ENCODE measurements around the gene LYSMD4. TPM values are rescaled to one million over a fixed set of nuclear protein-coding genes. Genes with fewer than 3 reads are reported as not detected.

LYSMD4 gene
- total RNA-seq, 1 donor from 2014 or later, result not detected

DNA sequence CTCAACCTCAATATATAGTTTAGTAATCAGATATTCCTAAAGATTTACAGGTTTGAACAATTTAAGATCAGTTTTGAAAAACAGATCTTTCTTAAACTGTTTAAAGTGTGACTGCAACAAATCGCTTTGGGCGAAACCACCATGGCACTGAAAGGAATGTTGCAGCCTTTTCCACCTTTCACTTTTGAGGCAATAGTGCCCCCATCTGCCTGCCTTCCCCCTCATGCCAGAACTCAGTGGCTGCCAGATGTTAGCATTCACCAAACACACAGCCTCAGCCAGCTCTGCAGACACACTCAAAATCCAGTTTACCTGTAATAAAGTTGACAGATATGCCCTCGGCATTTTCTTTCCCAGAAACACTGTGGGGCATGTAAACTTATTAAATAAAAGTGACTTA lies 3.3 kb downstream of the LYSMD4 start:
- peaks cover 5 to 17% of the 10 kb centered on the region in 2 donors for H3K36me3 ChIP-seq
- no peaks in the 10 kb centered on the region for H3K9me3 ChIP-seq
- no peak overlapping the region for H3K27ac ChIP-seq
- peak in 1 of 2 donors; percentile 77 for DNase-seq (ENCODE audit: low spot score in 2 of 2)
- TF ChIP-seq, protein P1, sequence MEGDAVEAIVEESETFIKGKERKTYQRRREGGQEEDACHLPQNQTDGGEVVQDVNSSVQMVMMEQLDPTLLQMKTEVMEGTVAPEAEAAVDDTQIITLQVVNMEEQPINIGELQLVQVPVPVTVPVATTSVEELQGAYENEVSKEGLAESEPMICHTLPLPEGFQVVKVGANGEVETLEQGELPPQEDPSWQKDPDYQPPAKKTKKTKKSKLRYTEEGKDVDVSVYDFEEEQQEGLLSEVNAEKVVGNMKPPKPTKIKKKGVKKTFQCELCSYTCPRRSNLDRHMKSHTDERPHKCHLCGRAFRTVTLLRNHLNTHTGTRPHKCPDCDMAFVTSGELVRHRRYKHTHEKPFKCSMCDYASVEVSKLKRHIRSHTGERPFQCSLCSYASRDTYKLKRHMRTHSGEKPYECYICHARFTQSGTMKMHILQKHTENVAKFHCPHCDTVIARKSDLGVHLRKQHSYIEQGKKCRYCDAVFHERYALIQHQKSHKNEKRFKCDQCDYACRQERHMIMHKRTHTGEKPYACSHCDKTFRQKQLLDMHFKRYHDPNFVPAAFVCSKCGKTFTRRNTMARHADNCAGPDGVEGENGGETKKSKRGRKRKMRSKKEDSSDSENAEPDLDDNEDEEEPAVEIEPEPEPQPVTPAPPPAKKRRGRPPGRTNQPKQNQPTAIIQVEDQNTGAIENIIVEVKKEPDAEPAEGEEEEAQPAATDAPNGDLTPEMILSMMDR (IDR thresholded peaks at IDR 0.05), result peak in 2 of 3 experiments; percentile 46 to 67
- no peak overlapping the region for H3K4me3 ChIP-seq
- H3K27me3 ChIP-seq, result no peaks in the 10 kb centered on the region
- intact Hi-C loops (cut with DNase I), result loop anchor here (2.0 to 10.0 kb wide), 2 partner anchors 443 to 625 kb away; partner anchors contain the start of gene SYNM
- peaks cover 0 to 21% of the 10 kb centered on the region in 2 donors for H3K4me1 ChIP-seq

DNA sequence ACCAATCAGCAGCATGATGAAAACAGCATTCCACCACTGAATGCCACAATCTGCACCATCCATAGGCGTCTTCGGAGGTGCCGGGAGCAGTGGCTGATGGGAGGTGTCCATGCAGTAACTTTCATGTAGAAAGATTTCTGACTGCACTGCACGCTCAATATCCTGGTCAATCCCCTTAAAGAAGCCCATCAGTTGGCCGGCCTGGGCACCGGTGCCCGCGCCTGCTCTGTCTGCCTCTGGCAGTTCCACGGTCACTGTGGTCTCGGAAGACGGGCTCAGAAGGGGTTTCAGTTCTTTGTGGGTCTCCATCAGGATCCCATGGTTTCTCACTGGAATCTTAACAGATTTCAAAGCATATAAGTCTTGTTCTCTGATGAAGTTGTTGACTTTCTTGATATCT lies 3.9 kb downstream of the LYSMD4 start:
- intact Hi-C loops (cut with DNase I), result loop anchor here (2.0 kb wide), 1 partner anchor 443 kb away; no protein-coding TSS in a partner anchor
- TF ChIP-seq, protein P1 (IDR thresholded peaks at IDR 0.05), result no peak
- peaks cover 0 to 21% of the 10 kb centered on the region in 2 donors for H3K4me1 ChIP-seq
- peaks cover 5 to 17% of the 10 kb centered on the region in 2 donors for H3K36me3 ChIP-seq
- DNase-seq (ENCODE audit: low spot score in 2 of 2), result no peak
- no peak overlapping the region for H3K27ac ChIP-seq
- H3K27me3 ChIP-seq, result no peaks in the 10 kb centered on the region
- no peaks in the 10 kb centered on the region for H3K9me3 ChIP-seq
- H3K4me3 ChIP-seq, result no peak overlapping the region

DNA sequence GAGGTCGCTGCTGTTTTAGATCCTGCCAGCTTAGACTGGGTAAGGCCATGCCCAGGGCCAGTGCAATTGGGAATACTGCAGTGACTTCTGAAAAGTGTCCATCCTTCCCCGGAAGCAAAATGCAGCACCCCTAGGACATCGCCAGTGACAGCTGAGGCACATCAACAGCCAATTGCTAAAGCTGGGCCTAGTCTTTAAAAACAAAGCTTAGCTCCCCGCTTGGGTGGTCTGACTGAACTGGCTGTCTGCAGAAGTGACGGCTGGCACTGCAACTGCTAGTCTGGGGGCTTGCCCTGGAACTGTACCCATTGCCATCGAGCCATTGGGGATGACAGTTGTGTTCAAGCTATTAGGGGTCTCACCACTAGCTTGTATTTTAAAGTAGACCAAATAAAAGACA lies 4.3 kb downstream of the LYSMD4 start:
- TF ChIP-seq, protein P1 (IDR thresholded peaks at IDR 0.05), result no peak
- intact Hi-C loops (cut with DNase I), result loop anchor here (2.0 kb wide), 1 partner anchor 442 kb away; no protein-coding TSS in a partner anchor
- Histone ChIP-seq H3K36me3 (peaks cover 5 to 17% of the 10 kb centered on the region in 2 donors), H3K4me3 (no peak overlapping the region), H3K9me3 (no peaks in the 10 kb centered on the region), H3K27ac (no peak overlapping the region), H3K4me1 (peaks cover 0 to 21% of the 10 kb centered on the region in 2 donors), H3K27me3 (no peaks in the 10 kb centered on the region)
- no peak for DNase-seq (ENCODE audit: low spot score in 2 of 2)

DNA sequence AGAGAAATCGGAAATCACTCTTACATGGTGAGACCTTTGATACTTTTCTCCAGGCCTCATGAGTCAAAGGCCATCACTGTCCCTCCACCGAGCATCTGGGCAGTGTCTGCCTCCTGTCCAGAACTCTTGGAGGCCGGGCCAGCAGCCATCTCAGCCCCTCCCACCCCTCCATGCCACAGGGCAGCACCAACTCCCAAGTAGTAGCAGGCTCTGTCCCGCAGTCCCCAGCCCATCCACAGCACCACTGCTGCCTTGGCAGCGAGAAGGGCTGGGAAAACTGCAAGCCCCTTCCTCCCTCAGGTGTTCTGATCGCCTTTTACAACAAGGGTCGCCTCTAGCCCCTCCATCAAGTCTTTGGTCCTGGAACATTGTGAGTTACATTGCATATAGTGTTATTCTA lies 5.5 kb downstream of the LYSMD4 start:
- H3K9me3 ChIP-seq, result no peaks in the 10 kb centered on the region
- no peak for DNase-seq (ENCODE audit: low spot score in 2 of 2)
- no peak overlapping the region for H3K4me3 ChIP-seq
- TF ChIP-seq, protein P1 (IDR thresholded peaks at IDR 0.05), result no peak
- H3K36me3 ChIP-seq, result peaks cover 5 to 17% of the 10 kb centered on the region in 2 donors
- H3K27me3 ChIP-seq, result no peaks in the 10 kb centered on the region
- intact Hi-C loops (cut with DNase I), result loop anchor here (2.0 kb wide), 1 partner anchor 441 kb away; no protein-coding TSS in a partner anchor
- H3K27ac ChIP-seq, result no peak overlapping the region
- peaks cover 0 to 21% of the 10 kb centered on the region in 2 donors for H3K4me1 ChIP-seq

DNA sequence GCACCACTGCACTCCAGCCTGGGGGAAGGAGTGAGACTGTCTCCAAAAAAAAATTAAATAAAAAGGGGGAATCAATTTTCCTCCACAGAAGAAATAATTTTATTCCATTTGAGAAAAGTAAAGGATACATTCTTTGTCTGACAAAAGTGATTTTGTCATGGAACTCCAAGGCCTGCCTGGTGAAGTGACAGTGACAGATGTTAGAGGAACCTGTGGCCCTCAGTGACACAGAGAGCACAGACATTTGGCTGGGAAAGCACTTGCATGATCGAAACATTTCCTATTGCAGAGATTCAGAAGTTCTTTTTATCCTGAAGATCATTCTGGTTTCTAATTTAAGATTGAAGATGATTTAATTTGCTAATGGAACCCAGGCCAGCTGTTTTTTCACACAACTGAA lies 5.9 kb downstream of the LYSMD4 start:
- TF ChIP-seq, protein P1 (IDR thresholded peaks at IDR 0.05), result no peak
- intact Hi-C loops (cut with DNase I), result no loop called here
- peaks cover 0 to 21% of the 10 kb centered on the region in 2 donors for H3K4me1 ChIP-seq
- H3K27me3 ChIP-seq, result no peaks in the 10 kb centered on the region
- peaks cover 5 to 17% of the 10 kb centered on the region in 2 donors for H3K36me3 ChIP-seq
- no peak for DNase-seq (ENCODE audit: low spot score in 2 of 2)
- no peak overlapping the region for H3K27ac ChIP-seq
- H3K9me3 ChIP-seq, result no peaks in the 10 kb centered on the region
- H3K4me3 ChIP-seq, result no peak overlapping the region
